NB4 (cell line): ENCODE data around the gene TACSTD2.
"Not testable (repeated sequence)": the region's sequence is repeated elsewhere in the genome, so short reads cannot be mapped to it uniquely, and the experiment has no call there.

Source experiments
- DNase-seq: peaks from one replicate; pipeline ENCODE4 v3.0.0; 2010; ENCODE audit warnings: low read depth
- H3K4me3 ChIP-seq: one replicate; pipeline ENCODE4 v1.5.1; 2011; ENCODE audit warnings: mild to moderate bottlenecking, low read depth, low read length, moderate library complexity
- CTCF ChIP-seq: IDR thresholded peaks from one replicate; pipeline ENCODE4 v1.5.1; 2012; ENCODE audit warnings: low read depth, low read length
- MAX ChIP-seq: IDR thresholded peaks from 2 replicates; pipeline ENCODE4 v1.6.1; 2011; ENCODE audit warnings: low read depth, low read length
- MYC ChIP-seq: IDR thresholded peaks from 2 replicates; pipeline ENCODE4 v1.6.1; 2011; ENCODE audit warnings: low read depth, low read length
- POLR2A ChIP-seq: IDR thresholded peaks from 2 replicates; pipeline ENCODE4 v1.6.1; 2011; ENCODE audit warnings: mild to moderate bottlenecking; ENCODE audit not compliant: insufficient read length; ENCODE audit errors: extremely low read depth

Gene TACSTD2

GRCh38 chr1:58619286-58620054 is 42.4 kb upstream of the TACSTD2 start:
- TF ChIP-seq MYC, result no peak
- DNase-seq, result no peak
- no peak overlapping the region for H3K4me3 ChIP-seq

GRCh38 chr1:58618303-58618702 is 41.3 kb upstream of the TACSTD2 start:
- H3K4me3 ChIP-seq, result no peak overlapping the region
- no peak for TF ChIP-seq CTCF
- no peak for TF ChIP-seq MAX
- TF ChIP-seq POLR2A, result no peak
- TF ChIP-seq MYC, result no peak
- DNase-seq, result peak; percentile 50

- no peak for DNase-seq
- TF ChIP-seq CTCF (no peak), MYC (no peak), MAX (no peak), POLR2A (no peak)
- H3K4me3 ChIP-seq, result no peak overlapping the region
These were observed 34.9 kb upstream of the TACSTD2 start for GRCh38 chr1:58611861-58612385.

- no peak overlapping the region for H3K4me3 ChIP-seq
- DNase-seq, result no peak
- no peak for TF ChIP-seq MAX
These were observed 31.9 kb upstream of the TACSTD2 start for GRCh38 chr1:58608945-58609344.

- no peak for DNase-seq
- H3K4me3 ChIP-seq, result no peak overlapping the region
- TF ChIP-seq MAX (no peak), MYC (no peak), CTCF (no peak), POLR2A (no peak)
These were observed 31.2 kb upstream of the TACSTD2 start for GRCh38 chr1:58608297-58608696.

GRCh38 chr1:58607391-58607790 is 30.3 kb upstream of the TACSTD2 start:
- no peak overlapping the region for H3K4me3 ChIP-seq
- TF ChIP-seq CTCF (no peak), POLR2A (no peak), MAX (no peak), MYC (no peak)
- DNase-seq, result no peak

GRCh38 chr1:58601921-58602320 is 24.9 kb upstream of the TACSTD2 start:
- not testable (repeated sequence) for H3K4me3 ChIP-seq

More at GRCh38 chr1:58601921-58602320, 24.9 kb upstream of the TACSTD2 start:
- not testable (repeated sequence) for DNase-seq
